HL-60 (cell line): Measurements from ENCODE around the gene TATDN3.

Source experiments
- DNase-seq, 2 experiments: peaks; one replicate each; pipeline ENCODE4 v3.0.0-alpha.2; 2010 to 2020; ENCODE audit warnings: low read depth in 1 of 2, low spot score in 1 of 2
- H3K27ac ChIP-seq: fragments of 250-450 bp; sonication (Bioruptor Pico); replicated peaks from 2 replicates; pipeline ENCODE4 v1.5.1; 2020; ENCODE audit warnings: mild to moderate bottlenecking, moderate library complexity
- H3K27me3 ChIP-seq: fragments of 250-450 bp; sonication (Bioruptor Pico); 2 replicates; pipeline ENCODE4 v1.5.1; 2021; ENCODE audit warnings: mild to moderate bottlenecking, moderate library complexity; ENCODE audit not compliant: insufficient read depth, poor library complexity, severe bottlenecking
- H3K4me3 ChIP-seq: replicated peaks from 2 replicates; pipeline ENCODE4 v1.5.1; 2011; ENCODE audit warnings: mild to moderate bottlenecking, control low read depth, low read length; ENCODE audit not compliant: insufficient read depth
- CTCF ChIP-seq: IDR thresholded peaks from one replicate; pipeline ENCODE4 v1.5.1; 2011; ENCODE audit warnings: low read length, control low read depth, inconsistent platforms; ENCODE audit not compliant: insufficient read depth
- GABPA ChIP-seq: IDR thresholded peaks from 2 replicates; pipeline ENCODE4 v1.6.1; 2012; ENCODE audit warnings: low read depth
- POLR2AphosphoS5 ChIP-seq: IDR thresholded peaks from 2 replicates; pipeline ENCODE4 v1.6.1; 2012; ENCODE audit warnings: low read depth
- SPI1 ChIP-seq: IDR thresholded peaks from 2 replicates; pipeline ENCODE4 v1.6.1; 2012; ENCODE audit warnings: low read depth, mild to moderate bottlenecking, borderline replicate concordance
- TF ChIP-seq, protein P1 (sequence below): IDR thresholded peaks from 2 replicates; pipeline ENCODE4 v1.6.1; 2012; ENCODE audit warnings: low read depth; ENCODE audit not compliant: insufficient replicate concordance

Gene TATDN3

DNA sequence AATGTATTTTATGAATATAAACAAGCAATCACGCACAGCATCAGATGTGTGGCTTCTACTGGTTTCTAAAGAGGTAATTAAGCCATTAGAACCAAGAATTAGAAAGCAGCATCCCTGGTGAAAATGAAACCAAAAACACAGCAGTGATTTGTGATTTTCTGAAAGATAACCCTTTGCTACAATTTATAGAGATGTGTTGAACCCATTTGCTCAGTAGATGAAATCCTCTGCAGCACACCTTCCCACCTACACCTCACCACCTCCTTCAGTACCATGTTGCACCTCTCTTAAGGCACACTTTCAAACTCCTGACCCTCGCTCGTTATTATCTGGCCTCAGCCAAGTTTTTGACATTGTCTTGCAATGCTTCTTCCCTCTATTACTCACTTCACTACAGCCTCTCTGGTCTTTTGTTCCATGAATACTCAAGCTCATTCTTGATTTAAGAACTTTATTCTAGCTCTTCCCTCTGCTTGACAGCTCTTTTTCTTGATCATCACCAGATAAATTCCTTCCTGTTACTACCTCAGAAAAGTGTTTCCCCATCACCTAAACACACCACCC, 38.7 kb upstream of the TATDN3 start:
- H3K27me3 ChIP-seq = no peaks in the 10 kb centered on the region
- no peak for TF ChIP-seq SPI1
- TF ChIP-seq POLR2AphosphoS5 = no peak
- no peak for TF ChIP-seq GABPA
- TF ChIP-seq, protein P1, sequence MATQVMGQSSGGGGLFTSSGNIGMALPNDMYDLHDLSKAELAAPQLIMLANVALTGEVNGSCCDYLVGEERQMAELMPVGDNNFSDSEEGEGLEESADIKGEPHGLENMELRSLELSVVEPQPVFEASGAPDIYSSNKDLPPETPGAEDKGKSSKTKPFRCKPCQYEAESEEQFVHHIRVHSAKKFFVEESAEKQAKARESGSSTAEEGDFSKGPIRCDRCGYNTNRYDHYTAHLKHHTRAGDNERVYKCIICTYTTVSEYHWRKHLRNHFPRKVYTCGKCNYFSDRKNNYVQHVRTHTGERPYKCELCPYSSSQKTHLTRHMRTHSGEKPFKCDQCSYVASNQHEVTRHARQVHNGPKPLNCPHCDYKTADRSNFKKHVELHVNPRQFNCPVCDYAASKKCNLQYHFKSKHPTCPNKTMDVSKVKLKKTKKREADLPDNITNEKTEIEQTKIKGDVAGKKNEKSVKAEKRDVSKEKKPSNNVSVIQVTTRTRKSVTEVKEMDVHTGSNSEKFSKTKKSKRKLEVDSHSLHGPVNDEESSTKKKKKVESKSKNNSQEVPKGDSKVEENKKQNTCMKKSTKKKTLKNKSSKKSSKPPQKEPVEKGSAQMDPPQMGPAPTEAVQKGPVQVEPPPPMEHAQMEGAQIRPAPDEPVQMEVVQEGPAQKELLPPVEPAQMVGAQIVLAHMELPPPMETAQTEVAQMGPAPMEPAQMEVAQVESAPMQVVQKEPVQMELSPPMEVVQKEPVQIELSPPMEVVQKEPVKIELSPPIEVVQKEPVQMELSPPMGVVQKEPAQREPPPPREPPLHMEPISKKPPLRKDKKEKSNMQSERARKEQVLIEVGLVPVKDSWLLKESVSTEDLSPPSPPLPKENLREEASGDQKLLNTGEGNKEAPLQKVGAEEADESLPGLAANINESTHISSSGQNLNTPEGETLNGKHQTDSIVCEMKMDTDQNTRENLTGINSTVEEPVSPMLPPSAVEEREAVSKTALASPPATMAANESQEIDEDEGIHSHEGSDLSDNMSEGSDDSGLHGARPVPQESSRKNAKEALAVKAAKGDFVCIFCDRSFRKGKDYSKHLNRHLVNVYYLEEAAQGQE = no peak
- TF ChIP-seq CTCF = no peak
- DNase-seq = no peak
- no peak overlapping the region for H3K4me3 ChIP-seq
- H3K27ac ChIP-seq = peak overlapping the region; percentile 16

DNA sequence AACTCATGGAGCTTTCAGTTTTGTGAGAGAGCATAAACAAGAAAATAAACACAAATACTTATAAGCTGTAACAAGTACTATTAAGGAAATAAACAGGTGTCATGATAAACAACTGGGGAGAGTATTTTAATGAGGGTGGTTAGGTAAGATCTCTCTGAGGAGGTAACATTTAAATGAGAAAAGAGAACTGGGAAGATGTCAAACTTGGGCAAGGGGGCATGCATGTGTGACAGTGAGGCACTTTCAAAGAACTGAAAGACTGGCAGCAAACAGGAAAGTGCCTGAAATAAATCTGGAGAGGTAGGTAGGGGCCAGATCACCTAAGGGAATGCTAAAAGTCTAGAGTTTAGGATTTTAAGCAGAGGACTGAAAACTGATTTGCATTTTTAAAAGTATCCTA, 37.9 kb upstream of the TATDN3 start:
- no peak for DNase-seq
- Histone ChIP-seq H3K27me3 (no peaks in the 10 kb centered on the region), H3K27ac (peak overlapping the region; percentile 39), H3K4me3 (no peak overlapping the region)
- no peak for TF ChIP-seq CTCF
- no peak for TF ChIP-seq GABPA
- no peak for TF ChIP-seq POLR2AphosphoS5
- TF ChIP-seq SPI1 = no peak
- TF ChIP-seq, protein P1 = no peak

GRCh38 chr1:212754193-212754592, 37.5 kb upstream of the TATDN3 start:
- TF ChIP-seq SPI1 (peak; percentile 72; the same call in 1 of the 2 replicates), GABPA (no peak)
- peak in 1 of 2 experiments; percentile 63 for DNase-seq
- H3K27me3 ChIP-seq = no peaks in the 10 kb centered on the region
- H3K4me3 ChIP-seq = no peak overlapping the region; the same call in 1 of the 2 replicates
- H3K27ac ChIP-seq = peak overlapping the region; percentile 39

DNA sequence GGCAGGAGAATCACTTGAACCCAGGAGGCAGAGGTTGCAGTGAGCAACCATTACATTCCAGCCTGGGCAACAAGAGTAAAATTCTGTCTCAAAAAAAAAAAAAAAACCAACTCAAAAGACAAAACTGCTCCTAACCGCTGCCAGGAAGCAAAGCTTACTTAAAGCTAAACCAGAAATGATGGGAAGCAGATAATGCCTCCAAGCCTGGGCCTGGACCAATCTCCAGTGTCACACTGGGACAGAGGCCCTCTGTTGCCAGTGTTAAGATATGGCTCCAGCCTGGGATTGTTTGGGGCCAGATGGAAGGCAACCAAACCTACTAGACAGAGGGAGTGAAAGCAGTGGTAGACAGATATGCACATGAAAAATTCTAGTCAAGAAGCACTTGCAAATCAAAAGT, 37.0 kb upstream of the TATDN3 start:
- TF ChIP-seq, protein P1 = no peak
- TF ChIP-seq SPI1 = no peak
- no peak for TF ChIP-seq GABPA
- TF ChIP-seq POLR2AphosphoS5 = no peak
- no peak for TF ChIP-seq CTCF
- Histone ChIP-seq H3K27me3 (no peaks in the 10 kb centered on the region), H3K4me3 (no peak overlapping the region), H3K27ac (no peak overlapping the region; the same call in 1 of the 2 replicates)
- DNase-seq = peak in 1 of 2 experiments; percentile 3
